Neutrophil (primary cell): ENCODE data around the gene RGN.

Experiments
- H3K27ac ChIP-seq: fragments of 200-600 bp; sonication (generic); 2 replicates; pipeline ENCODE4 v1.5.1; 2016; ENCODE audit warnings: mild to moderate bottlenecking, moderate library complexity
- H3K27me3 ChIP-seq: fragments of 200-600 bp; sonication (generic); 2 replicates; pipeline ENCODE4 v1.6.0; 2016; ENCODE audit warnings: mild to moderate bottlenecking
- H3K36me3 ChIP-seq: fragments of 200-600 bp; sonication (generic); 2 replicates; pipeline ENCODE4 v1.5.1; 2017
- H3K4me1 ChIP-seq, 2 experiments: fragments of 200-600 bp in 1 of 2; sonication (generic) in 1 of 2; 1 replicate in 1 of 2; 2 replicates in 1 of 2; pipeline versions ENCODE4 v1.5.1 to v1.6.1; 2013 to 2016; ENCODE audit warnings: low read depth in 1 of 2, low read length in 1 of 2, mild to moderate bottlenecking in 1 of 2, moderate library complexity in 1 of 2; ENCODE audit not compliant: control insufficient read depth in 1 of 2, insufficient read depth in 1 of 2
- H3K4me3 ChIP-seq, 2 experiments: fragments of 200-600 bp in 1 of 2; sonication (generic) in 1 of 2; 1 replicate in 1 of 2; 2 replicates in 1 of 2; pipeline ENCODE4 v1.5.1; 2013 to 2016; ENCODE audit warnings: low read depth in 1 of 2, low read length in 1 of 2, mild to moderate bottlenecking in 1 of 2, moderate library complexity in 1 of 2
- H3K9me3 ChIP-seq: fragments of 200-600 bp; sonication (generic); 2 replicates; pipeline ENCODE4 v1.5.1; 2016
- TF ChIP-seq, protein P1 (sequence below): fragments of 200-600 bp; sonication (generic); IDR thresholded peaks from 2 replicates; pipeline ENCODE4 v1.5.1; 2016; ENCODE audit warnings: antibody characterized with exemption

RGN gene

DNA sequence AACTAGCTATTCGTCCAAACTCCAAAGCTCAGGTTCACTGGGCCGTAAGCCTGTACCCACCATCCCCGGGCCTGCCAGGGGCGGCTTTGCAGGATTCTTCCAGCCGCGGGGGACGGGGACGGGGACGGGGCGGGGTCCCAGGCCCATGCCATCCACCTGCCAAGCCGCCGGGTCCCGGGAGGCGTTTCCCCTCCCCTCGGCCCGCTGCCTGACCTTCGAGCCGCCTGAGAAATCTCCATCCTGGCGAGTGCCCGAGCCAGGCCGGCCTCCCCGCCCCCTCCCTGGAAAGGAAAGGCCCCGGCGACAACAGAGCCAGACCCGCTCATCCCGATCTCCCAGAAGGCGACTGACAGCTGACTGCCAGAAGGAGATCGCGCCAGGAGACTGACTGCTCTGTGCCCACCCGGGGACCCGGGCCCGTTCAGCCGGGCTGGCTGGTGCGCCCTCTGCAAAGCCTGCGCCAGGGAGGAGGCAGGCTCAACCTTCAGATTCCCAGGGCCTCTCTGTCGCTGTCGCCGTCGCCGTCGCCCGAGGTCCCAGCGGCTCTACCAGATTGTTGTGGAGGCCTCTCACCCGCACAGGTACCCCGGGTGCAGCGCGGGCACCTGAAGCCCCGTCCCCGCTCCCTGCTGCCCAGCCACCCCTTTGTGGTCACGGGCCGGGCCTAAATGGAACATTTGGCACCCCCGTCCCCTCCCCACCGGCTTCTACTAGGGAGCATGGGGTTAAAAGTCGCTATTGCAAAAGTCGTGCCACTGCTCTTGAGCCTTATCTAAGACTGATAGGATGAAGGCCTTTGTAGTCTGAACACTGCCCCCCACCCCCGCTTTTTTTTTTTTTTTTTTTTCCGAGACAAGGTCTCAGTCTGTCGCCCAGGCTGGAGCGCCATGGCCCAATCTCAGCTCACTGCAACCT is at the start of gene RGN:
TSS of gene RGN (plus strand) at position 315 of the 915 bp plus-strand sequence. CDS start 2,702 bp downstream, outside the sequence.
- TF ChIP-seq, protein P1, sequence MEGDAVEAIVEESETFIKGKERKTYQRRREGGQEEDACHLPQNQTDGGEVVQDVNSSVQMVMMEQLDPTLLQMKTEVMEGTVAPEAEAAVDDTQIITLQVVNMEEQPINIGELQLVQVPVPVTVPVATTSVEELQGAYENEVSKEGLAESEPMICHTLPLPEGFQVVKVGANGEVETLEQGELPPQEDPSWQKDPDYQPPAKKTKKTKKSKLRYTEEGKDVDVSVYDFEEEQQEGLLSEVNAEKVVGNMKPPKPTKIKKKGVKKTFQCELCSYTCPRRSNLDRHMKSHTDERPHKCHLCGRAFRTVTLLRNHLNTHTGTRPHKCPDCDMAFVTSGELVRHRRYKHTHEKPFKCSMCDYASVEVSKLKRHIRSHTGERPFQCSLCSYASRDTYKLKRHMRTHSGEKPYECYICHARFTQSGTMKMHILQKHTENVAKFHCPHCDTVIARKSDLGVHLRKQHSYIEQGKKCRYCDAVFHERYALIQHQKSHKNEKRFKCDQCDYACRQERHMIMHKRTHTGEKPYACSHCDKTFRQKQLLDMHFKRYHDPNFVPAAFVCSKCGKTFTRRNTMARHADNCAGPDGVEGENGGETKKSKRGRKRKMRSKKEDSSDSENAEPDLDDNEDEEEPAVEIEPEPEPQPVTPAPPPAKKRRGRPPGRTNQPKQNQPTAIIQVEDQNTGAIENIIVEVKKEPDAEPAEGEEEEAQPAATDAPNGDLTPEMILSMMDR = no peak
- Histone ChIP-seq H3K27me3 (no peaks in the 10 kb centered on the region), H3K4me3 (no peak within 1 kb of the TSS), H3K4me1 (no peaks in the 10 kb centered on the region), H3K9me3 (no peaks in the 10 kb centered on the region), H3K27ac (no peak within 1 kb of the TSS), H3K36me3 (no peaks in the 10 kb centered on the region)

DNA sequence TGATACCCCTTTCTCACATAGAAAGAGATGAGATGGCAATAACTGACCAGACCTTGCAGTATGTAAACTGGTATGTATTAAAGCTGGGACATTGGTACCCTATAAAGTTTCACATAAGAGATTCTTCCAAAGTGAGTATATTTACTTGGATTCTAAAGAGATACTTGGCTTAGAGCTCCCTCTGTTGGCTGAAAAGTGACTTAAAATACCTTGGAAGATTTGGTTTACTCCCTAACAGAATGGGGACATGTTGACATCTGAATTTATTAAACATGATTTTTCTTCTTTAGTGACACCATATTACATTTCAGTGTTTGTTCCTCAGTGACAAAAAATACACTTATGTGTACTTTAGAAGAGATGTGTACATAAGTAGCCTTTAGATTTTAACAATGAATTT is 47.9 kb upstream of the RGN start:
- Histone ChIP-seq H3K36me3 (no peaks in the 10 kb centered on the region), H3K4me3 (no peak overlapping the region), H3K27ac (no peak overlapping the region), H3K9me3 (no peaks in the 10 kb centered on the region), H3K27me3 (no peaks in the 10 kb centered on the region), H3K4me1 (no peaks in the 10 kb centered on the region)
- TF ChIP-seq, protein P1 = no peak

DNA sequence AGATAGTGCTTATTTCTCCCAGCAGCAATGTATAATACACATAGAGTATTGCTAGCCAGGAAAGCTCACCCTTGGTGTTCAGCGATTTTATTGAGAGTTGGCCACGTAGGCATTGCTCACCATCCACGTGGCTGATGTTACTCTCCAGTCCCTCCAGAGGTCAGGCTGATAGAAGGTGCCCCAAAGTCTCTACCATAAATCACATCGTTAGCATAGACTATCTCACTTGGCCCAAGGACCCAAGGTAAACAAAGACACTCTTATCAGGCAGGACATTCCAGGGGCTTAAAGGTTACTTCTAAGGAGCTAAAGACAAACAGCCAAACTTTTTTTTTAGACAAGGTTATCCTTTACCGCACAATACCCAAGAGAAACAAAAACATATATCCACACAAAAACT is 30.3 kb upstream of the RGN start:
- TF ChIP-seq, protein P1 = no peak
- H3K9me3 ChIP-seq = no peaks in the 10 kb centered on the region
- H3K4me3 ChIP-seq = no peak overlapping the region
- no peak overlapping the region for H3K27ac ChIP-seq
- no peaks in the 10 kb centered on the region for H3K27me3 ChIP-seq
- H3K4me1 ChIP-seq = no peaks in the 10 kb centered on the region
- no peaks in the 10 kb centered on the region for H3K36me3 ChIP-seq

DNA sequence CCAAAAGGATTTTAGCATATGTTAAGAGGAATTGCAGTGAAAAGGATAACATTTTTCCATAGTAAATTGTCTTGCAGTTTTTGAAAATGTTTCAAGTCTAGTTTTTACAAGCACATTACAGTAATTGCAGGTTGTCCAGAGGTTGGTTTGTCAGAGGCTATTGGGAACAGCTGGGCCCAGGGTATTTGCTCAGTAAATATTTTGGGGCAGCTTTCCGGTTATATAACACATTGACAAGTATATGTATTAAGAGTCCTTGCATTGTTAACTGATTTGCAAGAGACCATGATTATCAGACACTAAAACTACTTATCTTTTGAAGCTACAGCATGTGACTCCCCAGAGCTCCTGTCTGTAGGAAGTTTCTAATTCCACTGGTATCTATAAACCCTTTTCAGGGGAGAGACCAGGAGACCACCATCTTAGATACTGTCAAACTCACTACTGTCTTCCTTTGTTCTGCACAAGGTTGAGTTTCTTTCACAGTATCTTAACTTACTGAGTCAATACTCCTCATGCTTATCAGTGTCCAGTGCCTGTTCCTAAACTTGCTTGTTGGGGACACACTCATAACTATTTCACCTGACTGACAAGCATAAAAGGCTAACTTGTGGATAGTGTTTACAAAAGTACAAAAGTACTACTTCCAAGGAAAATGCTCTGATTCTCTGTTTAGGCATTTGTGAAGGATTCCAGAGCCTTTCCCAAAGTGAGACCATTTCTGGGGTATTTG is 18.9 kb upstream of the RGN start:
- Histone ChIP-seq H3K4me3 (no peak overlapping the region), H3K4me1 (no peaks in the 10 kb centered on the region), H3K36me3 (no peaks in the 10 kb centered on the region), H3K27me3 (no peaks in the 10 kb centered on the region), H3K27ac (no peak overlapping the region), H3K9me3 (no peaks in the 10 kb centered on the region)
- TF ChIP-seq, protein P1 = no peak

DNA sequence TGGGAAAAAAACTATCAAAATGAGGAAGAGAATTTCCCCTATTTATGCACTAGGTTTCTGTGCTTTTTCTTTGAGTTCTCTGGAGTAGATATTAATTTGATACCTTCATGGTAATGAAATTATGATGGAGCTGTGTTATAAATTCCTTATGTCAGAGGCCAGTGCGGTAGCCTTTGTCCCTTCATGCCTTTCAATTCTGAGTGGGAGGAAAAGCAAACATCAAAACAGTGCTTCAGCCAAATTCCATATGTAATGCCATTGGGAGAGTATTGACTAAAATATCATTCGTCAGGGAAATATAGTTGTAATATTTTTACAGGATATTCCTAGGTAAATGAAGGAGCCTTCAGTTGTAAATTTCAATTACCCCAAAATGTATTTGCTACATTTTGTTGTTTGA is 17.5 kb upstream of the RGN start:
- H3K9me3 ChIP-seq = no peaks in the 10 kb centered on the region
- no peak overlapping the region for H3K27ac ChIP-seq
- no peak overlapping the region for H3K4me3 ChIP-seq
- H3K27me3 ChIP-seq = no peaks in the 10 kb centered on the region
- no peaks in the 10 kb centered on the region for H3K4me1 ChIP-seq
- no peaks in the 10 kb centered on the region for H3K36me3 ChIP-seq
- TF ChIP-seq, protein P1 = no peak
